WTC11 (cell line): ENCODE results near the gene SETD1B.

Experiments
- ATF3 ChIP-seq: sonication (generic); formaldehyde crosslinking; conservative IDR thresholded peaks from 2 replicates; pipeline ENCODE4 v1.8.1; 2022; ENCODE audit warnings: mild to moderate bottlenecking, missing genetic modification reagents
- ATF6 ChIP-seq: sonication (generic); formaldehyde crosslinking; IDR thresholded peaks from 2 replicates; pipeline ENCODE4 v1.8.1; 2023; ENCODE audit warnings: mild to moderate bottlenecking, missing genetic modification reagents
- CREB1 ChIP-seq: sonication (generic); formaldehyde crosslinking; IDR thresholded peaks from 2 replicates; pipeline ENCODE4 v1.8.0; 2023; ENCODE audit warnings: mild to moderate bottlenecking, missing genetic modification reagents
- CTCF ChIP-seq: fragments of 200-600 bp; IDR thresholded peaks from 2 replicates; pipeline ENCODE4 v1.8.0; 2022; ENCODE audit warnings: antibody characterized with exemption
- ELF4 ChIP-seq: sonication (generic); formaldehyde crosslinking; IDR thresholded peaks from 2 replicates; pipeline ENCODE4 v1.8.1; 2022; ENCODE audit warnings: low read depth, mild to moderate bottlenecking, moderate library complexity, missing genetic modification reagents
- HMGA2 ChIP-seq: fragments of 250-450 bp; sonication (Bioruptor Pico); IDR thresholded peaks from 2 replicates; pipeline ENCODE4 v1.4.0; 2021; ENCODE audit warnings: mild to moderate bottlenecking, moderate library complexity
- IRF1 ChIP-seq: sonication (generic); formaldehyde crosslinking; IDR thresholded peaks from 2 replicates; pipeline ENCODE4 v1.8.0; 2023; ENCODE audit warnings: missing genetic modification reagents
- NFYB ChIP-seq: sonication (generic); formaldehyde crosslinking; conservative IDR thresholded peaks from 2 replicates; pipeline ENCODE4 v1.8.0; 2022; ENCODE audit warnings: low read depth, missing genetic modification reagents
- NR1H2 ChIP-seq: sonication (generic); formaldehyde crosslinking; IDR thresholded peaks from 2 replicates; pipeline ENCODE4 v1.9.0; 2021; ENCODE audit warnings: mild to moderate bottlenecking, moderate library complexity, missing genetic modification reagents
- PREB ChIP-seq: sonication (generic); formaldehyde crosslinking; IDR thresholded peaks from 2 replicates; pipeline ENCODE4 v1.8.1; 2022; ENCODE audit warnings: mild to moderate bottlenecking, missing genetic modification reagents, moderate library complexity, borderline replicate concordance
- RELA ChIP-seq: sonication (generic); formaldehyde crosslinking; IDR thresholded peaks from 2 replicates; pipeline ENCODE4 v1.8.1; 2022; ENCODE audit warnings: missing genetic modification reagents, mild to moderate bottlenecking, borderline replicate concordance
- TP53 ChIP-seq: sonication (generic); formaldehyde crosslinking; IDR thresholded peaks from 2 replicates; pipeline ENCODE4 v1.8.1; 2023; ENCODE audit warnings: mild to moderate bottlenecking, missing genetic modification reagents
- USF1 ChIP-seq: sonication (generic); formaldehyde crosslinking; IDR thresholded peaks from 2 replicates; pipeline ENCODE4 v1.8.0; 2022; ENCODE audit warnings: mild to moderate bottlenecking, missing genetic modification reagents
- USF2 ChIP-seq: sonication (generic); formaldehyde crosslinking; IDR thresholded peaks from 2 replicates; pipeline ENCODE4 v1.8.1; 2023; ENCODE audit warnings: mild to moderate bottlenecking, missing genetic modification reagents, moderate library complexity

GRCh38 chr12:121781998-121782979 lies 21.5 kb upstream of the SETD1B start:
- TF ChIP-seq ATF6 (CRISPR knock-in tag) (no peak), TP53 (CRISPR knock-in tag) (no peak), HMGA2 (CRISPR knock-in tag) (no peak), CTCF (no peak), CREB1 (no peak), NFYB (no peak), RELA (CRISPR knock-in tag) (no peak), NR1H2 (CRISPR knock-in tag) (no peak), IRF1 (CRISPR knock-in tag) (no peak), USF1 (CRISPR knock-in tag) (no peak), ATF3 (CRISPR knock-in tag) (no peak), USF2 (no peak), ELF4 (CRISPR knock-in tag) (no peak), PREB (CRISPR knock-in tag) (no peak)
